ENCODE results near the gene ANO1.

Gene ANO1

GRCh38 chr11:70119502-70119901 lies 41.4 kb downstream of the ANO1 start:
- DNase-seq: no peak

GRCh38 chr11:70120674-70121073 lies 42.6 kb downstream of the ANO1 start:
- no peak for DNase-seq

GRCh38 chr11:70122490-70123198 lies 44.5 kb downstream of the ANO1 start:
- peak; percentile 46 for DNase-seq

- DNase-seq: no peak
These were observed 45.6 kb downstream of the ANO1 start for GRCh38 chr11:70123711-70124110.

- DNase-seq: no peak
These were observed 46.3 kb downstream of the ANO1 start for GRCh38 chr11:70124321-70125000.

- no peak for DNase-seq
These were observed 48.4 kb downstream of the ANO1 start for GRCh38 chr11:70126494-70126893.

GRCh38 chr11:70127653-70128434 lies 49.7 kb downstream of the ANO1 start:
- no peak for DNase-seq

- no peak for DNase-seq
These were observed 50.4 kb downstream of the ANO1 start for GRCh38 chr11:70128435-70128906.

- no peak for DNase-seq
These were observed 51.0 kb downstream of the ANO1 start for GRCh38 chr11:70129051-70129592.

- DNase-seq: no peak
These were observed 52.5 kb downstream of the ANO1 start for GRCh38 chr11:70130636-70131035.

- DNase-seq: no peak
These were observed 53.6 kb downstream of the ANO1 start for GRCh38 chr11:70131606-70132190.

GRCh38 chr11:70132641-70133040 lies 54.5 kb downstream of the ANO1 start:
- DNase-seq: no peak

- DNase-seq: no peak
These were observed 55.7 kb downstream of the ANO1 start for GRCh38 chr11:70133771-70134335.

- no peak for DNase-seq
These were observed 56.4 kb downstream of the ANO1 start for GRCh38 chr11:70134490-70134889.

GRCh38 chr11:70135142-70135541 lies 57.0 kb downstream of the ANO1 start:
- DNase-seq: no peak

- no peak for DNase-seq
These were observed 57.5 kb downstream of the ANO1 start for GRCh38 chr11:70135625-70136059.

GRCh38 chr11:70137383-70137782 lies 59.3 kb downstream of the ANO1 start:
- no peak for DNase-seq

GRCh38 chr11:70138403-70138802 lies 60.3 kb downstream of the ANO1 start:
- DNase-seq: no peak

GRCh38 chr11:70139785-70140410 lies 61.8 kb downstream of the ANO1 start:
- DNase-seq: no peak

GRCh38 chr11:70140711-70141485 lies 62.8 kb downstream of the ANO1 start:
- DNase-seq: no peak

GRCh38 chr11:70141486-70142220 lies 63.5 kb downstream of the ANO1 start:
- no peak for DNase-seq
